Measurements from ENCODE around the gene CCDC57. TPM values are rescaled to one million over a fixed set of nuclear protein-coding genes. Genes with fewer than 3 reads are reported as not detected.

Gene CCDC57
- total RNA-seq, 1 donor = 21.0 TPM

DNA sequence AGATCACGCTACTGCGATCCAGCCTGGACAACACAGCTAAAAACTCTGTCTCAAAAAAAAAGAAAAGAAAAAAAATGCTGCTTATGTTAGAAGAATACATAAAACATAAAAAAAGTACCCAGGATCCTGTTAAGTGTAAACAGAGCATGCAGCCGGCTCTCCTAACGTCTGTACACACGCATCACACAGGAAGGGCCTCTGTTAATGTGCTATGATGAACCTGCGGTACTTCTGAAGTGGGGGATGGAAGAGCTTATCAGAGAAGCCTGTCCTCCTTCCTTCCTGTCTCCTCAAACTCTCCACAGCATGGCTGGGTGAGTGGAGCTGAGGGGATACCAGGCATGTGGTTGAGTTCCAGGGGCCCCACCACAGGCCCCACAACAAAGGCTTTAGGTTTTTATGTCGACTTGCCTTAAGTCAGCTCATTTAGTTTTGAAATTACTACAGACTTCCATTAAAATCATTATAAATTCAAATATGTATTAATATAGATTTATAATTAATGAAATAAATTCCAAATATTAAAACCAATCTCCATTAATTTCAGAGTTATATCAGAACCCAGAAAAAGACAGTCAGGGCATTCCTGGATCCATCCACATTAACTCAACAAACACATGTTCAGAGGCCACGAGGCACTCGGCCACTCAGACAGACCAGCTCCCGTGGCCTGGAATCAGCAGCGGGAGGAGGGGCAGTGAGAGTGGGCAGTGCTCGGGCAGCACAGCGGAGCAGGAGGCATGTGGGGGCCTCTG lies 11.7 kb downstream of the CCDC57 start:
- peak; percentile 54 for DNase-seq (ENCODE audit: insufficient read length, low spot score, missing footprints)
- Histone ChIP-seq H2AFZ (ENCODE audit: low read length) (no peak overlapping the region), H3K4me3 (ENCODE audit: insufficient read depth, low read length) (no peak overlapping the region), H3K4me2 (ENCODE audit: insufficient read depth, low read length) (no peak overlapping the region), H3K27ac (ENCODE audit: low read depth, low read length) (no peak overlapping the region), H3K79me2 (ENCODE audit: insufficient read depth, low read length) (peaks cover 15% of the 10 kb centered on the region), H3K9me3 (ENCODE audit: low read depth, low read length) (no peaks in the 10 kb centered on the region), H3K27me3 (ENCODE audit: insufficient read depth, low read length) (no peaks in the 10 kb centered on the region), H4K20me1 (ENCODE audit: insufficient read depth, low read length) (peaks cover 28% of the 10 kb centered on the region), H3K4me1 (ENCODE audit: insufficient read depth, low read length) (peaks cover 13% of the 10 kb centered on the region), H3K36me3 (ENCODE audit: insufficient read depth, low read length) (peaks cover 29% of the 10 kb centered on the region)
- TF ChIP-seq, protein P1, sequence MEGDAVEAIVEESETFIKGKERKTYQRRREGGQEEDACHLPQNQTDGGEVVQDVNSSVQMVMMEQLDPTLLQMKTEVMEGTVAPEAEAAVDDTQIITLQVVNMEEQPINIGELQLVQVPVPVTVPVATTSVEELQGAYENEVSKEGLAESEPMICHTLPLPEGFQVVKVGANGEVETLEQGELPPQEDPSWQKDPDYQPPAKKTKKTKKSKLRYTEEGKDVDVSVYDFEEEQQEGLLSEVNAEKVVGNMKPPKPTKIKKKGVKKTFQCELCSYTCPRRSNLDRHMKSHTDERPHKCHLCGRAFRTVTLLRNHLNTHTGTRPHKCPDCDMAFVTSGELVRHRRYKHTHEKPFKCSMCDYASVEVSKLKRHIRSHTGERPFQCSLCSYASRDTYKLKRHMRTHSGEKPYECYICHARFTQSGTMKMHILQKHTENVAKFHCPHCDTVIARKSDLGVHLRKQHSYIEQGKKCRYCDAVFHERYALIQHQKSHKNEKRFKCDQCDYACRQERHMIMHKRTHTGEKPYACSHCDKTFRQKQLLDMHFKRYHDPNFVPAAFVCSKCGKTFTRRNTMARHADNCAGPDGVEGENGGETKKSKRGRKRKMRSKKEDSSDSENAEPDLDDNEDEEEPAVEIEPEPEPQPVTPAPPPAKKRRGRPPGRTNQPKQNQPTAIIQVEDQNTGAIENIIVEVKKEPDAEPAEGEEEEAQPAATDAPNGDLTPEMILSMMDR (IDR thresholded peaks at IDR 0.05; ENCODE audit: extremely low read depth, low read depth, low read length) = no peak

DNA sequence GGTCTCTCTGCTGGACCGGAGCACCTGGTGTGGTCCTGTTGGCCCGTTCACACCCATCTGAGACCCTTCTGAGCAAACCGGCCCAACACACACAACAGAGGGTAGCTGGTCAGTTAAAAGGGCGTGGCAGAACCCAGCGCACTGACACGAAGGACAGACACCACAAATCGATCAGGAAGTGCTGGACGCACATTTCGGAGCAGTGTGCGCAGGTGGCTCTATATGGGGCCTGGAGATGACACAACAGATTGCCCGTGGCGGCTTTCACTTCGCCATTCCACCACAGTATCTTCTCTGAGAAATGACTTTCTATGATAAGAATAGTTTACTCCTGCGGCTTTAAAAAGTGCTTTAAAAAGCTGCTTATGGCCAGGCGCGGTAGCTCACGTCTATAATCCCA lies 12.5 kb downstream of the CCDC57 start:
- peaks cover 6% of the 10 kb centered on the region for H3K4me1 ChIP-seq (ENCODE audit: insufficient read depth, low read length)
- H3K9me3 ChIP-seq (ENCODE audit: low read depth, low read length) = no peaks in the 10 kb centered on the region
- DNase-seq (ENCODE audit: insufficient read length, low spot score, missing footprints) = no peak
- no peak overlapping the region for H3K4me2 ChIP-seq (ENCODE audit: insufficient read depth, low read length)
- no peak overlapping the region for H3K4me3 ChIP-seq (ENCODE audit: insufficient read depth, low read length)
- no peak overlapping the region for H3K27ac ChIP-seq (ENCODE audit: low read depth, low read length)
- H3K79me2 ChIP-seq (ENCODE audit: insufficient read depth, low read length) = peaks cover 15% of the 10 kb centered on the region
- H4K20me1 ChIP-seq (ENCODE audit: insufficient read depth, low read length) = peaks cover 25% of the 10 kb centered on the region
- TF ChIP-seq, protein P1 (IDR thresholded peaks at IDR 0.05; ENCODE audit: extremely low read depth, low read depth, low read length) = no peak
- H2AFZ ChIP-seq (ENCODE audit: low read length) = no peak overlapping the region
- peaks cover 34% of the 10 kb centered on the region for H3K36me3 ChIP-seq (ENCODE audit: insufficient read depth, low read length)
- no peaks in the 10 kb centered on the region for H3K27me3 ChIP-seq (ENCODE audit: insufficient read depth, low read length)

DNA sequence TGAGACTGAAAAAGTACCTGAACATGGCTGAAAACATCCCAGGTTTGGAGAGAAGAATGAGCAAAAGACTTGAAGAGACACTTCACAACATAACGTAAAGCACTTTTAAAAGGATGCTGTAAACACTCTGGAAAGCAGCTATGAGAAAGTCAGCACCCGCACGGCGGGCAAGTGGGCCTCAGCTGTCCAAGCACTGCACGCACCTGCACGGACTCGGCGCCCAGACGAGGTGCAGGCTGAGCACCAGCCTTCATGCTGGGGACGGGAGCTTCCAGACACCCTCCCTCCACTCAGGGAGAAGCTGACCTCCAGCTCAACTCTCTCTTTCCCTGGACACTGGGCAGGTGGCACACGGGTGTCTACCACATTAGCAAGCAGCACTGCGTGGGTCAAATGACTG lies 13.1 kb downstream of the CCDC57 start:
- Histone ChIP-seq H3K27me3 (ENCODE audit: insufficient read depth, low read length) (no peaks in the 10 kb centered on the region), H3K4me3 (ENCODE audit: insufficient read depth, low read length) (no peak overlapping the region), H3K4me2 (ENCODE audit: insufficient read depth, low read length) (no peak overlapping the region), H3K79me2 (ENCODE audit: insufficient read depth, low read length) (peaks cover 12% of the 10 kb centered on the region), H3K27ac (ENCODE audit: low read depth, low read length) (no peak overlapping the region), H2AFZ (ENCODE audit: low read length) (no peak overlapping the region), H3K9me3 (ENCODE audit: low read depth, low read length) (no peaks in the 10 kb centered on the region), H3K36me3 (ENCODE audit: insufficient read depth, low read length) (peaks cover 41% of the 10 kb centered on the region), H3K4me1 (ENCODE audit: insufficient read depth, low read length) (no peaks in the 10 kb centered on the region), H4K20me1 (ENCODE audit: insufficient read depth, low read length) (peaks cover 20% of the 10 kb centered on the region)
- TF ChIP-seq, protein P1 (IDR thresholded peaks at IDR 0.05; ENCODE audit: extremely low read depth, low read depth, low read length) = no peak
- no peak for DNase-seq (ENCODE audit: insufficient read length, low spot score, missing footprints)

DNA sequence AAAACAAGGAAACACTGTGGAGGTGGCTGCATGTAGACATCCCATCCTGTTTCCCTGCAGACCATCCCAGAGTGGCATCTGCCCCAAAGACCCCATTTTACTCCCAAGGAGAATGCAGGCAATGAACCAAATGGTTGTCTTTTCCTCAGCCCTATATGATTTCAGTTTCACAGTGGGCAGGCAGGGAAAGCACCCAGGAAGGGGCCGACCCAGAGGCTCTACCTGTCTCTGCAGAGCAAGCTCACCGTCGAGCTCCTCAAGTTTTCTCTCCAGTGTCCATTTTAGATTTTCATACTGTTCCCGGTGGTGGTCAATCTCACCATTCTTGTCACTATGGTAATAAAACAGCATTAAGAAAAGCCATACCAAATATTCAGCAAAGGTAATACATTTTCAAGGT lies 14.6 kb downstream of the CCDC57 start:
- no peaks in the 10 kb centered on the region for H3K9me3 ChIP-seq (ENCODE audit: low read depth, low read length)
- peaks cover 9% of the 10 kb centered on the region for H4K20me1 ChIP-seq (ENCODE audit: insufficient read depth, low read length)
- no peak overlapping the region for H3K4me2 ChIP-seq (ENCODE audit: insufficient read depth, low read length)
- H3K4me3 ChIP-seq (ENCODE audit: insufficient read depth, low read length) = no peak overlapping the region
- H2AFZ ChIP-seq (ENCODE audit: low read length) = no peak overlapping the region
- H3K4me1 ChIP-seq (ENCODE audit: insufficient read depth, low read length) = no peaks in the 10 kb centered on the region
- TF ChIP-seq, protein P1 (IDR thresholded peaks at IDR 0.05; ENCODE audit: extremely low read depth, low read depth, low read length) = no peak
- no peak overlapping the region for H3K27ac ChIP-seq (ENCODE audit: low read depth, low read length)
- H3K27me3 ChIP-seq (ENCODE audit: insufficient read depth, low read length) = no peaks in the 10 kb centered on the region
- peaks cover 2% of the 10 kb centered on the region for H3K79me2 ChIP-seq (ENCODE audit: insufficient read depth, low read length)
- peaks cover 51% of the 10 kb centered on the region for H3K36me3 ChIP-seq (ENCODE audit: insufficient read depth, low read length)
- DNase-seq (ENCODE audit: insufficient read length, low spot score, missing footprints) = no peak

Measured in osteoblast (primary cell).